A549 (cell line): Measurements from ENCODE around the gene ERICH6. TPM values are rescaled to one million over a fixed set of nuclear protein-coding genes. Genes with fewer than 3 reads are reported as not detected.

Experiments
- ATAC-seq, 2 experiments: fragments of 200-7000 bp in 1 of 2; fragments of >200 bp in 1 of 2; cut with Nextera tagmentation in 1 of 2; cut with Tn5 transposase in 1 of 2; 3 replicates each; pipeline versions ENCODE4 v1.8.0 to v1.9.1; 2018 to 2020; ENCODE audit warnings: mild to moderate bottlenecking in 1 of 2, moderate library complexity in 1 of 2
- CTCF ChIA-PET: fragments of 300-600 bp; sonication (Branson Sonifier 250); formaldehyde crosslinking; extraction: SDS; loops from one replicate; lab custom pipeline; 2021; ENCODE audit warnings: antibody characterized with exemption, inconsistent platforms; lab: Yijun Ruan, JAX
- POLR2A ChIA-PET: fragments of 350-600 bp; formaldehyde crosslinking; extraction: SDS; loops from one replicate; lab custom pipeline; 2021; ENCODE audit warnings: antibody characterized with exemption, inconsistent platforms; lab: Yijun Ruan, JAX
- DNase-seq, 2 experiments: peaks; one replicate each; pipeline versions ENCODE4 v3.0.0 to v3.0.0-alpha.2; 2011 to 2016; ENCODE audit warnings: low read depth in 1 of 2, low spot score in 1 of 2
- FAIRE-seq: peaks from 2 replicates; lab custom pipeline; 2011; peaks lifted over from hg19 to GRCh38; lab: Jason Lieb, UNC
- H3K27ac ChIP-seq, 2 experiments: fragments of >200 bp; sonication (Bioruptor Twin); formaldehyde crosslinking; 3 replicates each; pipeline ENCODE4 v1.5.1; 2016 to 2017
- H3K4me1 ChIP-seq: fragments of >200 bp; sonication (Bioruptor Twin); formaldehyde crosslinking; 3 replicates; pipeline ENCODE4 v1.6.1; 2016
- H3K4me2 ChIP-seq: fragments of >200 bp; sonication (Bioruptor Twin); formaldehyde crosslinking; 3 replicates; pipeline ENCODE4 v1.6.1; 2016
- H3K4me3 ChIP-seq: fragments of >200 bp; sonication (Bioruptor Twin); formaldehyde crosslinking; 3 replicates; pipeline ENCODE4 v1.5.1; 2016
- H3K9me3 ChIP-seq: fragments of >200 bp; sonication (Bioruptor Twin); formaldehyde crosslinking; 3 replicates; pipeline ENCODE4 v1.6.1; 2016
- BHLHE40 ChIP-seq: IDR thresholded peaks from 2 replicates; pipeline ENCODE4 v1.6.1; 2012; ENCODE audit warnings: low read depth, low read length, inconsistent platforms
- CEBPB ChIP-seq, 2 experiments: fragments of >200 bp in 1 of 2; sonication (Bioruptor Twin) in 1 of 2; formaldehyde crosslinking in 1 of 2; IDR thresholded peaks; 2 replicates each; pipeline ENCODE4 v1.6.1; 2012 to 2016
- CHD2 ChIP-seq: fragments of 150-350 bp; IDR thresholded peaks from 2 replicates; pipeline ENCODE4 v1.6.1; 2014; ENCODE audit warnings: low read length; ENCODE audit not compliant: partially characterized antibody
- CHD4 ChIP-seq: fragments of 200-600 bp; sonication (generic); IDR thresholded peaks from 2 replicates; pipeline ENCODE4 v1.6.1; 2016; ENCODE audit warnings: antibody characterized with exemption, mild to moderate bottlenecking, borderline replicate concordance
- EHF ChIP-seq: fragments of 250-450 bp; sonication (Bioruptor Pico); IDR thresholded peaks from 2 replicates; pipeline ENCODE4 v1.5.0; 2020; ENCODE audit warnings: mild to moderate bottlenecking
- HDAC2 ChIP-seq: fragments of 200-600 bp; sonication (generic); IDR thresholded peaks from 2 replicates; pipeline ENCODE4 v1.6.1; 2016
- HOXB13 ChIP-seq: fragments of 250-450 bp; sonication (Bioruptor Pico); IDR thresholded peaks from 2 replicates; pipeline ENCODE4 v1.5.0; 2020; ENCODE audit warnings: low read depth, mild to moderate bottlenecking, moderate library complexity
- HOXB5 ChIP-seq: fragments of 250-450 bp; sonication (Bioruptor Pico); IDR thresholded peaks from 2 replicates; pipeline ENCODE4 v1.5.0; 2020; ENCODE audit warnings: mild to moderate bottlenecking, moderate library complexity
- KDM5A ChIP-seq: fragments of 200-600 bp; sonication (generic); IDR thresholded peaks from 2 replicates; pipeline ENCODE4 v1.6.1; 2016; ENCODE audit warnings: antibody characterized with exemption, mild to moderate bottlenecking
- MAFK ChIP-seq: fragments of 450-650 bp; IDR thresholded peaks from 2 replicates; pipeline ENCODE4 v1.6.1; 2014; ENCODE audit not compliant: partially characterized antibody
- MAZ ChIP-seq: fragments of 150-350 bp; IDR thresholded peaks from 2 replicates; pipeline ENCODE4 v1.6.1; 2014; ENCODE audit warnings: antibody characterized with exemption, low read depth, low read length, borderline replicate concordance
- NPAS2 ChIP-seq: fragments of 250-450 bp; sonication (Bioruptor Pico); IDR thresholded peaks from 2 replicates; pipeline ENCODE4 v1.8.0; 2022; ENCODE audit warnings: mild to moderate bottlenecking, moderate library complexity, borderline replicate concordance
- NR3C1 ChIP-seq: fragments of >200 bp; sonication (Bioruptor Twin); formaldehyde crosslinking; IDR thresholded peaks from 3 replicates; pipeline ENCODE4 v1.6.1; 2017
- PHF8 ChIP-seq: fragments of 200-600 bp; sonication (generic); IDR thresholded peaks from 2 replicates; pipeline ENCODE4 v1.6.1; 2016; ENCODE audit warnings: low read depth, mild to moderate bottlenecking, antibody characterized with exemption, moderate library complexity, borderline replicate concordance
- RNF2 ChIP-seq: fragments of 200-600 bp; sonication (generic); IDR thresholded peaks from 2 replicates; pipeline ENCODE4 v1.6.1; 2016; ENCODE audit warnings: low read depth, mild to moderate bottlenecking, antibody characterized with exemption, moderate library complexity, borderline replicate concordance
- ZFP36 ChIP-seq: fragments of 450-650 bp; IDR thresholded peaks from 2 replicates; pipeline ENCODE4 v1.6.1; 2014; ENCODE audit warnings: borderline replicate concordance; ENCODE audit not compliant: partially characterized antibody
- ZSCAN20 ChIP-seq: fragments of 250-450 bp; sonication (Bioruptor Pico); IDR thresholded peaks from 2 replicates; pipeline ENCODE4 v1.8.0; 2022; ENCODE audit warnings: mild to moderate bottlenecking, moderate library complexity
- WGBS: methylation state at CpG from one replicate; pipeline ENCODE4 v1.1.6; 2017; ENCODE audit errors: missing lambda C conversion rate; 5-methylcytosine and 5-hydroxymethylcytosine counted together
- polyA plus RNA-seq, 4 experiments: library from polyadenylated mRNA; depleted of rRNA in 3 of 4; stranded (reverse); fragments of >200 nt; fragmentation: RNase III in 1 of 4; extraction: RNeasy Plus Mini Kit Qiagen cat#74134 plus additional on column Dnase treatment in 1 of 4; gene quantifications; 2 replicates in 3 of 4; 3 replicates in 1 of 4; pipeline ENCODE4 v1.2.3, GENCODE V29; 2011 to 2017
- TF ChIP-seq, protein P1 (sequence below): fragments of 250-450 bp; sonication (Bioruptor Pico); IDR thresholded peaks from 2 replicates; pipeline ENCODE4 v1.5.0; 2020; ENCODE audit warnings: low read depth, mild to moderate bottlenecking, moderate library complexity
- TF ChIP-seq, protein P2 (sequence below): IDR thresholded peaks from 2 replicates; pipeline ENCODE4 v1.6.1; 2012; ENCODE audit warnings: low read depth, borderline replicate concordance
- TF ChIP-seq, protein P3 (sequence below): fragments of 150-350 bp; IDR thresholded peaks from 2 replicates; pipeline ENCODE4 v1.6.1; 2014; ENCODE audit warnings: low read depth, mild to moderate bottlenecking, low read length
- TF ChIP-seq, protein P4 (sequence below): fragments of 250-450 bp; sonication (Bioruptor Pico); IDR thresholded peaks from 2 replicates; pipeline ENCODE4 v1.5.0; 2021; ENCODE audit warnings: mild to moderate bottlenecking, moderate library complexity, borderline replicate concordance
- TF ChIP-seq, protein P5 (sequence below): fragments of >200 bp; sonication (Bioruptor Twin); formaldehyde crosslinking; IDR thresholded peaks from 2 replicates; pipeline ENCODE4 v1.6.1; 2016

The ERICH6 gene
- polyA plus RNA-seq, 2 of the 4 experiments (the other 2 are of a cell fraction), result 0.06 TPM; not detected in 1

DNA sequence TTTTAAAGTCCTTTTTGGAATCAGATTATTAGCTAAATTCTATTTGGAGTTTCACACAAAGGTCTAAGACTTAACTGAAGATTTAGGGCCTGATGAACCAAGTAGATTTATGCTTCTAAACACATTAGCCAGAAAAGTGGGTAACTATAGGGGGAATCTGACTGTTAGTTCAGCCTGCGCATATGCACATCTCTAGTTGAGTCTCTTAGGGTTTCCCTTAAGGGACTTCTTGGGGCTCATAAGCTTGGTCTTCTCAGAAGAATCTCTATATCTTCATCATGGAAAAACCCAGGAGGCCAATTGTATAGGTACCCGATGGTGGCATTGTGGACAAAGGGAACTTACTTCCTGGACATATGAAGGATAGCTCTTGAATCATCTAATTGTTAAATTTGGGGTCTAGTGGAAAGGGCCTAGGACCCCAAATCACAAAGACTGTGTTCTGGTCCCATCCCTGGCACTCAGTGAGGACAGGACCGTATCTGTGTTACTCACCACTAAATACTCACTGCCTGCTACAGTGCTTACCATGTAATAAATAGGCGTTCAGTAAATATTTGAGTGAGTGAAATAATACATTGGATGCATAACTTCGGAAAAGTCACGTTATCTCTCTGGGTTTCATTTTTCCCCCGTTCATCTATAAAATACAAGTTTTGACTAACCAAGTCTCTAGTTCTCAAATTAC, 83.6 kb downstream of the ERICH6 start:
- Histone ChIP-seq H3K9me3 (no peaks in the 10 kb centered on the region), H3K4me1 (peaks cover 10% of the 10 kb centered on the region; the same call in 2 of the 3 replicates), H3K27ac (no peak overlapping the region), H3K4me3 (no peak overlapping the region), H3K4me2 (no peak overlapping the region)
- WGBS, result 86% methylated on average over 7 of the region's 7 CpGs
- ATAC-seq, result no peak
- FAIRE-seq, result no peak
- POLR2A ChIA-PET, result no interaction called here
- no peak for DNase-seq
- CTCF ChIA-PET, result no interaction called here
- TF ChIP-seq, protein P1, sequence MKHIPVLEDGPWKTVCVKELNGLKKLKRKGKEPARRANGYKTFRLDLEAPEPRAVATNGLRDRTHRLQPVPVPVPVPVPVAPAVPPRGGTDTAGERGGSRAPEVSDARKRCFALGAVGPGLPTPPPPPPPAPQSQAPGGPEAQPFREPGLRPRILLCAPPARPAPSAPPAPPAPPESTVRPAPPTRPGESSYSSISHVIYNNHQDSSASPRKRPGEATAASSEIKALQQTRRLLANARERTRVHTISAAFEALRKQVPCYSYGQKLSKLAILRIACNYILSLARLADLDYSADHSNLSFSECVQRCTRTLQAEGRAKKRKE (CRISPR knock-in tag), result no peak
- TF ChIP-seq HOXB5 (CRISPR knock-in tag) (no peak), HOXB13 (CRISPR knock-in tag) (no peak), MAZ (no peak), NR3C1 (no peak)

DNA sequence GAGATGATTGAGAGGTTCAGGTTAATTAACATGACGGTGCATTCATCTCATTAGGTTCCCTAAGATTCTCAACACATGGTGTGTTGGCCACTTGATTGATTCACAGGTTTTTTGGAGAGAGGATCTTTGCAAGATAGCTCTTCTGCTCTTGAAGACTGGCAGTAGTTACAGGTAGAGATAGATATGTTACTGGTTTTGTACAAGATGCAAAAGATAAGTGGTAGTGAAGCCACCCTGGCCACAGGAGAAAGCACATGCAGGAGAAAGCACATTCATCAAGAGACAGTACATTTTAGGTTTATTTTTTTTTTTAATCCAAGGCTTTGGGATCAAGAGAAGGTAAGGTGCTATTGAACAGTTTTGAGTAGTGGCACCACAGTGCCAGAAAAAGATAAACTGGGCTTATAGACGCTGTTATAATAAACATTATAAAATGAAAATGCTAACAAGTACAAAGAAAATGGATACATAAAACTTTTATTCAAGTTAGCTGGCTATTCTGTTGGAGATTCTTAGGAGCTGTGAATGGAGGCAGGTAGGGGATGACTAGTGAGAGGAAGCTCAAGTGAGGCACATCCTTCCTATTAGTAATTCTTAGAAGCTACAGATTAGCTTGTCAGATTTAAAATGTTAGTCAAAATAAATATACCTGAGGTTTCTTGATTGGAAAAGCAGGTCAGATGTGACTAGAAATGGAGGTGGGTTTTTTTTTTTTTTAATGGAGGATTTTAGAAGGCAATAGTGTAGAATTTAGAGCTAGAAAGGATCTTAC, 89.8 kb downstream of the ERICH6 start:
- ATAC-seq (no peak), FAIRE-seq (no peak), DNase-seq (no peak)
- Histone ChIP-seq H3K27ac (no peak overlapping the region), H3K4me2 (no peak overlapping the region), H3K4me3 (no peak overlapping the region), H3K9me3 (no peaks in the 10 kb centered on the region), H3K4me1 (peaks cover 7% of the 10 kb centered on the region; the same call in 2 of the 3 replicates)
- CTCF ChIA-PET, result no interaction called here
- TF ChIP-seq EHF, result no peak
- TF ChIP-seq HDAC2, result no peak
- TF ChIP-seq, protein P2, sequence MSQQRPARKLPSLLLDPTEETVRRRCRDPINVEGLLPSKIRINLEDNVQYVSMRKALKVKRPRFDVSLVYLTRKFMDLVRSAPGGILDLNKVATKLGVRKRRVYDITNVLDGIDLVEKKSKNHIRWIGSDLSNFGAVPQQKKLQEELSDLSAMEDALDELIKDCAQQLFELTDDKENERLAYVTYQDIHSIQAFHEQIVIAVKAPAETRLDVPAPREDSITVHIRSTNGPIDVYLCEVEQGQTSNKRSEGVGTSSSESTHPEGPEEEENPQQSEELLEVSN, result no peak
- TF ChIP-seq, protein P3, sequence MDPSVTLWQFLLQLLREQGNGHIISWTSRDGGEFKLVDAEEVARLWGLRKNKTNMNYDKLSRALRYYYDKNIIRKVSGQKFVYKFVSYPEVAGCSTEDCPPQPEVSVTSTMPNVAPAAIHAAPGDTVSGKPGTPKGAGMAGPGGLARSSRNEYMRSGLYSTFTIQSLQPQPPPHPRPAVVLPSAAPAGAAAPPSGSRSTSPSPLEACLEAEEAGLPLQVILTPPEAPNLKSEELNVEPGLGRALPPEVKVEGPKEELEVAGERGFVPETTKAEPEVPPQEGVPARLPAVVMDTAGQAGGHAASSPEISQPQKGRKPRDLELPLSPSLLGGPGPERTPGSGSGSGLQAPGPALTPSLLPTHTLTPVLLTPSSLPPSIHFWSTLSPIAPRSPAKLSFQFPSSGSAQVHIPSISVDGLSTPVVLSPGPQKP, result no peak
- no peak for TF ChIP-seq ZFP36
- TF ChIP-seq BHLHE40, result no peak
- no peak for TF ChIP-seq CHD4
- POLR2A ChIA-PET, result no interaction called here
- WGBS, result 92% methylated on average over 2 of the region's 2 CpGs

DNA sequence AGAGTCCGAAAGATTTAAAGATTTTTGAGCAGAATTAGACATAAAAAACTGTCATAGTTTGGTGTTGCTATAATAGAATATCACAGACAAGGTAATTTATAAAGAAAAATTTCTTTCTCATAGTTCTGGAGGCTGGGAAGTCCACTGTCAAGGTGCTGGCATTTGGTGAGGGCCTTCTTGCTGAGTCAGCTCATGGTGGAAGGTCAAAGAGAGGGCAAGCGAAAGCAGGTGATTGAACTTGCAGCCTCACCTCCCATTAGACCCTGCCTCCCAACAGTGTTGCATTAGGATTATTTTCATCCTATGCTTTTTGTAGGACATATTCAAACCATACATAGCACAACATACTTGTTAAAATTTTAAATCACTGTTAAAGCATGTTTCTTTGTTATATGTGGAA, 90.7 kb downstream of the ERICH6 start:
- 88% methylated on average over 2 of the region's 2 CpGs for WGBS
- no peak for DNase-seq
- Histone ChIP-seq H3K4me3 (no peak overlapping the region), H3K9me3 (no peaks in the 10 kb centered on the region), H3K4me1 (peaks cover 7% of the 10 kb centered on the region; the same call in 2 of the 3 replicates), H3K27ac (no peak overlapping the region), H3K4me2 (no peak overlapping the region)
- TF ChIP-seq MAFK, result peak; percentile 81
- TF ChIP-seq KDM5A, result no peak
- POLR2A ChIA-PET, result no interaction called here
- CTCF ChIA-PET, result no interaction called here
- no peak for ATAC-seq
- no peak for FAIRE-seq

DNA sequence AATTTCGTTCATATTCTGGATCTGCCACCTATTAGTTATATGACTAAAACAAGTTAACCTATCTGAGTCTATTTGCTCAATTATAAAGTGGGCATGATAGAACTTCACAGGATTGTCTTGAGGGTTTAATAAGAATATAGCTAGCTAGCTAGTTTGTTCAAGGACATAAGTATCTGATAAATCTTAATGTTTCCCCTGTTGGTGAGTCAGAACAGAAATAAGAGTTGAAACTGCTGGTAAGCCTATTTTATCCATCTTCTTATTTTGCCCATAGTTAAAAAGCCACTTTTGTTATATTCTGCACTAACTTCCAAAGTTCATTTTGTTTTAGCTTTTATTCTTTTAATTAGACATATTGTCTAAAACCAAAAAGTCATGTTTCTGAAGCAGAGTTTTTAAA, 91.2 kb downstream of the ERICH6 start:
- Histone ChIP-seq H3K4me3 (no peak overlapping the region), H3K4me1 (peaks cover 7% of the 10 kb centered on the region; the same call in 2 of the 3 replicates), H3K27ac (no peak overlapping the region), H3K4me2 (no peak overlapping the region), H3K9me3 (no peaks in the 10 kb centered on the region)
- DNase-seq (no peak), FAIRE-seq (no peak), ATAC-seq (no peak)
- POLR2A ChIA-PET, result no interaction called here
- WGBS, result 86% methylated on average over 1 of the region's 1 CpG
- CTCF ChIA-PET, result no interaction called here
- TF ChIP-seq, protein P4, sequence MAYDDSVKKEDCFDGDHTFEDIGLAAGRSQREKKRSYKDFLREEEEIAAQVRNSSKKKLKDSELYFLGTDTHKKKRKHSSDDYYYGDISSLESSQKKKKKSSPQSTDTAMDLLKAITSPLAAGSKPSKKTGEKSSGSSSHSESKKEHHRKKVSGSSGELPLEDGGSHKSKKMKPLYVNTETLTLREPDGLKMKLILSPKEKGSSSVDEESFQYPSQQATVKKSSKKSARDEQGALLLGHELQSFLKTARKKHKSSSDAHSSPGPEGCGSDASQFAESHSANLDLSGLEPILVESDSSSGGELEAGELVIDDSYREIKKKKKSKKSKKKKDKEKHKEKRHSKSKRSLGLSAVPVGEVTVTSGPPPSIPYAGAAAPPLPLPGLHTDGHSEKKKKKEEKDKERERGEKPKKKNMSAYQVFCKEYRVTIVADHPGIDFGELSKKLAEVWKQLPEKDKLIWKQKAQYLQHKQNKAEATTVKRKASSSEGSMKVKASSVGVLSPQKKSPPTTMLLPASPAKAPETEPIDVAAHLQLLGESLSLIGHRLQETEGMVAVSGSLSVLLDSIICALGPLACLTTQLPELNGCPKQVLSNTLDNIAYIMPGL (CRISPR knock-in tag), result no peak
- TF ChIP-seq ZSCAN20, result no peak
- no peak for TF ChIP-seq MAZ
- TF ChIP-seq RNF2, result no peak
- no peak for TF ChIP-seq CEBPB (IDR thresholded peaks at IDR 0.05)
- TF ChIP-seq HDAC2, result no peak
- no peak for TF ChIP-seq NPAS2 (CRISPR knock-in tag)
- TF ChIP-seq, protein P5, sequence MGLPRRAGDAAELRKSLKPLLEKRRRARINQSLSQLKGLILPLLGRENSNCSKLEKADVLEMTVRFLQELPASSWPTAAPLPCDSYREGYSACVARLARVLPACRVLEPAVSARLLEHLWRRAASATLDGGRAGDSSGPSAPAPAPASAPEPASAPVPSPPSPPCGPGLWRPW, result no peak
- TF ChIP-seq CHD2, result no peak
- TF ChIP-seq, protein P3, result no peak
- TF ChIP-seq PHF8, result no peak
- TF ChIP-seq HOXB13 (CRISPR knock-in tag), result no peak
